Hepatocyte (in vitro differentiated cells): ENCODE measurements around the gene KCNQ2. TPM values are rescaled to one million over a fixed set of nuclear protein-coding genes. Genes with fewer than 3 reads are reported as not detected.

ENCODE experiments used
- DNase-seq: peaks from one replicate; pipeline ENCODE4 v3.0.0-alpha.2; 2016; ENCODE audit warnings: low spot score
- H2AFZ ChIP-seq: fragments of 200-600 bp; sonication (generic); 2 replicates; pipeline ENCODE4 v1.6.0; 2016; ENCODE audit warnings: antibody characterized with exemption, mild to moderate bottlenecking
- H3K27ac ChIP-seq: fragments of 200-600 bp; sonication (generic); 2 replicates; pipeline ENCODE4 v1.5.1; 2016; ENCODE audit warnings: mild to moderate bottlenecking
- H3K27me3 ChIP-seq: fragments of 200-600 bp; sonication (generic); 2 replicates; pipeline ENCODE4 v1.6.1; 2016
- H3K36me3 ChIP-seq: fragments of 200-600 bp; sonication (generic); replicated peaks from 2 replicates; pipeline ENCODE4 v1.5.1; 2016; ENCODE audit warnings: low read depth; ENCODE audit not compliant: insufficient read depth
- H3K4me1 ChIP-seq: fragments of 200-600 bp; sonication (generic); 2 replicates; pipeline ENCODE4 v1.5.1; 2016; ENCODE audit warnings: mild to moderate bottlenecking, moderate library complexity; ENCODE audit not compliant: insufficient read depth
- H3K4me2 ChIP-seq: fragments of 200-600 bp; sonication (generic); 2 replicates; pipeline ENCODE4 v1.6.0; 2016
- H3K4me3 ChIP-seq: fragments of 200-600 bp; sonication (generic); 2 replicates; pipeline ENCODE4 v1.5.1; 2016; ENCODE audit warnings: mild to moderate bottlenecking
- H3K79me2 ChIP-seq: fragments of 200-600 bp; sonication (generic); 2 replicates; pipeline ENCODE4 v1.6.0; 2017; ENCODE audit warnings: mild to moderate bottlenecking
- H3K9me2 ChIP-seq: fragments of 200-600 bp; sonication (generic); replicated peaks from 2 replicates; pipeline ENCODE4 v1.6.0; 2017; ENCODE audit warnings: mild to moderate bottlenecking; ENCODE audit not compliant: insufficient read depth
- H3K9me3 ChIP-seq: fragments of 200-600 bp; sonication (generic); 2 replicates; pipeline ENCODE4 v1.5.1; 2016; ENCODE audit warnings: low read depth, mild to moderate bottlenecking
- H4K20me1 ChIP-seq: fragments of 200-600 bp; sonication (generic); 2 replicates; pipeline ENCODE4 v1.6.0; 2016; ENCODE audit warnings: mild to moderate bottlenecking; ENCODE audit not compliant: insufficient read depth, poor library complexity, severe bottlenecking
- EZH2 ChIP-seq: fragments of 200-600 bp; sonication (generic); IDR thresholded peaks from 2 replicates; pipeline ENCODE4 v1.6.1; 2016; ENCODE audit warnings: antibody characterized with exemption, mild to moderate bottlenecking, borderline replicate concordance
- EZH2phosphoT487 ChIP-seq: fragments of 200-600 bp; sonication (generic); IDR thresholded peaks from one replicate; pipeline ENCODE4 v1.6.1; 2018; ENCODE audit warnings: antibody characterized with exemption, mild to moderate bottlenecking, low read depth, moderate library complexity; ENCODE audit not compliant: unreplicated experiment, severe bottlenecking
- WGBS: methylation state at CpG from one replicate; pipeline ENCODE4 v1.1.6; 2016; ENCODE audit warnings: low lambda C conversion rate; ENCODE audit errors: missing lambda C conversion rate; 5-methylcytosine and 5-hydroxymethylcytosine counted together
- polyA plus RNA-seq: library from polyadenylated mRNA; unstranded; fragments of >200 nt; fragmentation: Nextera tagmentation; extraction: Ambion mirVana; gene quantifications from 2 replicates; pipeline ENCODE4 v1.2.1, GENCODE V29; 2016
- total RNA-seq: library from RNA; depleted of rRNA; stranded (reverse); fragments of >200 nt; gene quantifications from 2 replicates; pipeline ENCODE4 v1.2.3, GENCODE V29; 2014
- TF ChIP-seq, protein P1 (sequence below): fragments of 200-600 bp; sonication (generic); IDR thresholded peaks from 2 replicates; pipeline ENCODE4 v1.5.1; 2016; ENCODE audit warnings: antibody characterized with exemption, mild to moderate bottlenecking; ENCODE audit not compliant: poor library complexity

The KCNQ2 gene
- total and polyA plus RNA-seq, 2 experiments from 2014 or later: 3.5 to 5.4 TPM

DNA sequence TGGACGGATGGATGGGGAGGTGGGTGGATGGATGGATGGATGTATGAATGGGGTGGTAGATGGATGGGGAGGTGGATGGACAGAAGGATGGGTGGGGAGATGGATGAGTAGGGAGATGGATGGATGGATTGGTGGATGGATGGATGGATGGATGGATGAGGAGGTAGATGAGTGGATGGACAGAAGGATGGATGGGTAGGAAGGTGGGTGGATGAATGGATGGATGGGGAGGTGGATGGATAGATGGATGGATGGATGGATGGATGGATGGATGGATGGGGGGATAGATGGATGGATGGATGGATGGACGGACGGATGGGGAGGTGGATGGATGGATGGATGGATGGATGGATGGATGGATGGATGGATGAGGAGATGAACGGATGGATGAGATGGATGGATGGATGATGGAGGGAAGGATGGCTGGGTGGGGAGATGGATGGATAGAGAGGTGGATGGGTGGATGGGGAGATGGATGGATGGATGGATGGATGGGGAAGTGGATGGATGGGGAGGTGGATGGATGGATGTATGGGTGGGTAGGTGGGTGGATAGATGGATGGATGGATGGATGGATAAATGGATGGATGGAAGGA lies 19.3 kb upstream of the KCNQ2 start:
- no peaks in the 10 kb centered on the region for H3K36me3 ChIP-seq
- H3K9me2 ChIP-seq: no peaks in the 10 kb centered on the region
- H3K4me1 ChIP-seq: no peaks in the 10 kb centered on the region
- TF ChIP-seq, protein P1, sequence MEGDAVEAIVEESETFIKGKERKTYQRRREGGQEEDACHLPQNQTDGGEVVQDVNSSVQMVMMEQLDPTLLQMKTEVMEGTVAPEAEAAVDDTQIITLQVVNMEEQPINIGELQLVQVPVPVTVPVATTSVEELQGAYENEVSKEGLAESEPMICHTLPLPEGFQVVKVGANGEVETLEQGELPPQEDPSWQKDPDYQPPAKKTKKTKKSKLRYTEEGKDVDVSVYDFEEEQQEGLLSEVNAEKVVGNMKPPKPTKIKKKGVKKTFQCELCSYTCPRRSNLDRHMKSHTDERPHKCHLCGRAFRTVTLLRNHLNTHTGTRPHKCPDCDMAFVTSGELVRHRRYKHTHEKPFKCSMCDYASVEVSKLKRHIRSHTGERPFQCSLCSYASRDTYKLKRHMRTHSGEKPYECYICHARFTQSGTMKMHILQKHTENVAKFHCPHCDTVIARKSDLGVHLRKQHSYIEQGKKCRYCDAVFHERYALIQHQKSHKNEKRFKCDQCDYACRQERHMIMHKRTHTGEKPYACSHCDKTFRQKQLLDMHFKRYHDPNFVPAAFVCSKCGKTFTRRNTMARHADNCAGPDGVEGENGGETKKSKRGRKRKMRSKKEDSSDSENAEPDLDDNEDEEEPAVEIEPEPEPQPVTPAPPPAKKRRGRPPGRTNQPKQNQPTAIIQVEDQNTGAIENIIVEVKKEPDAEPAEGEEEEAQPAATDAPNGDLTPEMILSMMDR: no peak
- no peak for TF ChIP-seq EZH2
- no peak for TF ChIP-seq EZH2phosphoT487
- H2AFZ ChIP-seq: no peak overlapping the region
- no peak for DNase-seq
- no peaks in the 10 kb centered on the region for H3K79me2 ChIP-seq
- H4K20me1 ChIP-seq: no peaks in the 10 kb centered on the region
- no peak overlapping the region for H3K4me2 ChIP-seq
- H3K9me3 ChIP-seq: no peaks in the 10 kb centered on the region
- H3K27me3 ChIP-seq: peaks cover 20% of the 10 kb centered on the region
- WGBS: 74% methylated on average over 2 of the region's 4 CpGs
- H3K4me3 ChIP-seq: no peak overlapping the region
- no peak overlapping the region for H3K27ac ChIP-seq

DNA sequence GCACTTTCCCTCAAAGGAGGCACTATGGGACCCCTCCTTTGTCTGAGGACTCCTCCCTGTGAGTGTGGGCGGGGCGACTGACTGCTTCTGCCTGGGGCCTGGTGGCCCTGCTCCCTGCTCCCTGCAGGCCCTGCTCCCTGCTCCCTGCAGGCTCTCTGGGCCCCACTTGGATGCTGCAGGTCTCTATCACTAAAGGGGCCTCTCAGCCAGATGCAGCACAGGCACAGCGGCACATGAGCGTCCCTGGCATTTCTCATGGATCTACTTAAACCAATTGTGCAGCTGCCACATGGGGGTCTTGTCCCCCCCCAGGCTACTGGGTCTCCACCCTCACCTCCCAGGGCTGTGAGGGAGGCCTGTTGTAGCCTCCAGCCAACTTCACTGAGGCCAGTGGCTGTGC lies 18.6 kb upstream of the KCNQ2 start:
- H3K4me3 ChIP-seq: no peak overlapping the region
- TF ChIP-seq, protein P1: no peak
- TF ChIP-seq EZH2phosphoT487 (no peak), EZH2 (no peak)
- no peaks in the 10 kb centered on the region for H3K4me1 ChIP-seq
- no peak overlapping the region for H2AFZ ChIP-seq
- no peak overlapping the region for H3K4me2 ChIP-seq
- no peak overlapping the region for H3K27ac ChIP-seq
- no peaks in the 10 kb centered on the region for H3K9me3 ChIP-seq
- peaks cover 20% of the 10 kb centered on the region for H3K27me3 ChIP-seq
- WGBS: 94% methylated on average over 4 of the region's 4 CpGs
- no peaks in the 10 kb centered on the region for H4K20me1 ChIP-seq
- no peaks in the 10 kb centered on the region for H3K9me2 ChIP-seq
- no peaks in the 10 kb centered on the region for H3K36me3 ChIP-seq
- H3K79me2 ChIP-seq: no peaks in the 10 kb centered on the region
- no peak for DNase-seq

DNA sequence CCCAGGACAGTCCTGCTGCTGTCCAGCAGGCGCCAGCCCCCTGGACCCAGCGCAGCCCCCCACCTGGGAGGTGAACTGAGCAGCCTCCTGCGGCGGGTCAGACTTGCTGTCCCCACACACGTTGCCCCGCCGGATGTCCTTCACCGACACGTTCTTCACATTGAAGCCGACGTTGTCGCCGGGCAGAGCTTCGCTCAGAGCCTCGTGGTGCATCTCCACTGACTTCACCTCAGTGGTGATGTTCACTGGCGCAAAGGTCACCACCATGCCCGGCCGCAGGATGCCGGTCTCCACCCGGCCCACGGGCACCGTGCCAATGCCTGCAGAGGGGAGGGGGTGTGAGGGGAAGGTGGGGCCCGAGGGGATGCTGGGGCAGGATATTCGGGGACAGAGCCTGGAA lies 18.0 kb upstream of the KCNQ2 start:
- Histone ChIP-seq H3K9me3 (no peaks in the 10 kb centered on the region), H3K27me3 (peaks cover 20% of the 10 kb centered on the region), H3K4me2 (no peak overlapping the region), H3K36me3 (no peaks in the 10 kb centered on the region), H3K79me2 (no peaks in the 10 kb centered on the region), H3K4me3 (no peak overlapping the region), H3K27ac (no peak overlapping the region), H3K9me2 (no peaks in the 10 kb centered on the region), H3K4me1 (no peaks in the 10 kb centered on the region), H4K20me1 (no peaks in the 10 kb centered on the region), H2AFZ (no peak overlapping the region)
- no peak for TF ChIP-seq EZH2phosphoT487
- TF ChIP-seq EZH2: no peak
- TF ChIP-seq, protein P1: no peak
- no peak for DNase-seq
- whole genome bisulfite sequencing: 96% methylated on average over 23 of the region's 24 CpGs
